Ovary (tissue), 9 donors: Measurements from ENCODE around the gene GALNT17. TPM values are rescaled to one million over a fixed set of nuclear protein-coding genes. Genes with fewer than 3 reads are reported as not detected.

ENCODE experiments used
- DNase-seq, 5 donors: peaks; one replicate each; pipeline ENCODE4 v3.0.0-alpha.2; 2019 to 2020
- H3K27ac ChIP-seq, 2 donors: fragments of 200-600 bp; one replicate each; pipeline versions ENCODE4 v1.5.1 to v1.8.0; 2019 to 2022
- H3K27me3 ChIP-seq: fragments of 200-600 bp; one replicate; pipeline ENCODE4 v1.8.0; 2022
- H3K36me3 ChIP-seq: fragments of 200-600 bp; sonication (generic); one replicate; pipeline ENCODE4 v1.5.1; 2019
- H3K4me1 ChIP-seq: one replicate; pipeline ENCODE4 v1.8.1; 2013; ENCODE audit warnings: mild to moderate bottlenecking, moderate library complexity; ENCODE audit not compliant: insufficient read depth
- H3K4me3 ChIP-seq: fragments of 200-600 bp; sonication (generic); one replicate; pipeline ENCODE4 v1.5.1; 2017
- H3K9me3 ChIP-seq, 2 donors: fragments of 200-600 bp in 1 of 2; sonication (generic) in 1 of 2; one replicate each; pipeline versions ENCODE4 v1.5.1 to v1.8.1; 2013 to 2019; ENCODE audit warnings: mild to moderate bottlenecking in 1 of 2, moderate library complexity in 1 of 2
- EP300 ChIP-seq: sonication (generic); formaldehyde crosslinking; IDR thresholded peaks from one replicate; pipeline ENCODE4 v1.6.1; 2017; ENCODE audit warnings: antibody characterized with exemption
- POLR2A ChIP-seq: fragments of 450-650 bp; IDR thresholded peaks from one replicate; pipeline ENCODE4 v1.6.1; 2017; ENCODE audit warnings: antibody characterized with exemption, mild to moderate bottlenecking, moderate library complexity
- WGBS, 3 donors: extraction: QIAGEN DNeasy Blood & Tissue Kit in 1 of 3; methylation state at CpG; one replicate each; pipeline versions ENCODE4 v1.1.5 to v1.1.7; 2013 to 2017; 5-methylcytosine and 5-hydroxymethylcytosine counted together
- intact Hi-C, 4 donors: fragments of 100-400 bp; cut with DNase I; formaldehyde crosslinking; loops; one replicate each; pipeline versions ENCODE4 v1.11.0 to v1.15.1; 2022 to 2023
- polyA plus RNA-seq, 2 donors: library from polyadenylated mRNA; stranded (reverse); fragments of 200-250 nt in 1 of 2; fragments of 350-450 nt in 1 of 2; fragmentation: Illumina TruSeq in 1 of 2; extraction: RNeasy Lipid Tissue Mini Kit (QIAGEN cat#74804) in 1 of 2; gene quantifications; one replicate each; pipeline ENCODE4 v1.2.3, GENCODE V29; 2013 to 2014
- total RNA-seq, 7 donors: library from RNA; depleted of rRNA in 2 of 7; stranded (reverse); fragments of >200 nt in 2 of 7; fragmentation: NEBNext Ultra II Directional in 3 of 7; extraction: Animal tissue kit (Norgen Biotek cat#: 25700) in 3 of 7; gene quantifications; one replicate each; pipeline versions ENCODE4 v1.1.0 to v1.2.4, GENCODE V29; 2016 to 2023
- TF ChIP-seq, protein P1 (sequence below), 3 donors: fragments of 450-650 bp in 2 of 3; fragments of 200-600 bp in 1 of 3; IDR thresholded peaks; one replicate each; pipeline versions ENCODE4 v1.5.1 to v1.8.0; 2016 to 2022; ENCODE audit warnings: antibody characterized with exemption in 3 of 3, mild to moderate bottlenecking in 1 of 3
- donor health status: DM: no; HTN: no; CAD: no; lungs with moderate emphysema.
- donor health status: DM: no; HTN: no; CAD: no.
- donor health status: Bipolar disorder and iron deficiency.
- donor health status: DM: yes; HTN: yes; CAD: no.
- donor health status: DM: no; HTN: no; CAD: no.
- donor health status: DM: yes; HTN: yes; CAD: no.

Gene GALNT17
- total and polyA plus RNA-seq, 9 donors = 13.4 to 90.1 (median 57.1) TPM

- intact Hi-C loops = no loop called here
- Histone ChIP-seq H3K36me3 (no peaks in the 10 kb centered on the region), H3K4me3 (no peak overlapping the region), H3K4me1 (no peaks in the 10 kb centered on the region), H3K27ac (no peak overlapping the region), H3K9me3 (no peaks in the 10 kb centered on the region), H3K27me3 (no peaks in the 10 kb centered on the region)
- WGBS, 3 donors = 90 to 97% (median 94%) methylated on average over 3 of the region's 3 CpGs
- DNase-seq = no peak
- no peak for TF ChIP-seq POLR2A
- TF ChIP-seq, protein P1, sequence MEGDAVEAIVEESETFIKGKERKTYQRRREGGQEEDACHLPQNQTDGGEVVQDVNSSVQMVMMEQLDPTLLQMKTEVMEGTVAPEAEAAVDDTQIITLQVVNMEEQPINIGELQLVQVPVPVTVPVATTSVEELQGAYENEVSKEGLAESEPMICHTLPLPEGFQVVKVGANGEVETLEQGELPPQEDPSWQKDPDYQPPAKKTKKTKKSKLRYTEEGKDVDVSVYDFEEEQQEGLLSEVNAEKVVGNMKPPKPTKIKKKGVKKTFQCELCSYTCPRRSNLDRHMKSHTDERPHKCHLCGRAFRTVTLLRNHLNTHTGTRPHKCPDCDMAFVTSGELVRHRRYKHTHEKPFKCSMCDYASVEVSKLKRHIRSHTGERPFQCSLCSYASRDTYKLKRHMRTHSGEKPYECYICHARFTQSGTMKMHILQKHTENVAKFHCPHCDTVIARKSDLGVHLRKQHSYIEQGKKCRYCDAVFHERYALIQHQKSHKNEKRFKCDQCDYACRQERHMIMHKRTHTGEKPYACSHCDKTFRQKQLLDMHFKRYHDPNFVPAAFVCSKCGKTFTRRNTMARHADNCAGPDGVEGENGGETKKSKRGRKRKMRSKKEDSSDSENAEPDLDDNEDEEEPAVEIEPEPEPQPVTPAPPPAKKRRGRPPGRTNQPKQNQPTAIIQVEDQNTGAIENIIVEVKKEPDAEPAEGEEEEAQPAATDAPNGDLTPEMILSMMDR (IDR thresholded peaks at IDR 0.05) = no peak
- TF ChIP-seq EP300 = no peak
Measured at GRCh38 chr7:71411475-71411874, 279.5 kb downstream of the GALNT17 start.

DNA sequence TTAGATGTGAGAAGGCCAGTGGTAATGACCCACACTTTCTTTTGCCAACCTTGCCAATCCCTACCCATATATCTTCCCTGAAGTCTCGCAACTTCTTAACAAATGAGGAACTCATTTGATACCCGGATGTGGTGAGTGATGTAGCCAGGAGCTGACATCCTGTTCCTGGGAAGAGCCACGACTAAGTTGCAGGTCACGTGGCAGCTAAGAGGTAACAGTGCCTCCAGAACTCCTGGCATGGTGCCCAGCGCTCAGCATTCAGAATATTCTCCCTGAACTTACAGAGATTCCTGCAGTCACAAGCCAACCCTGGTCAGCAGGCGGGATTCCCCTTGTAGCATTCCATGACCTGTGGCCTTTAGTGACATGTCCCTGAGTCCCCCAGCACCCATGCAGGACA is 282.5 kb downstream of the GALNT17 start:
- 80 to 84% (median 84%) methylated on average over 6 of the region's 6 CpGs for WGBS, 3 donors
- peak in 3 of 5 donors; percentile 30 to 40 (median 38) for DNase-seq
- Histone ChIP-seq H3K4me1 (no peaks in the 10 kb centered on the region), H3K27ac (no peak overlapping the region), H3K27me3 (no peaks in the 10 kb centered on the region), H3K4me3 (no peak overlapping the region), H3K36me3 (no peaks in the 10 kb centered on the region), H3K9me3 (no peaks in the 10 kb centered on the region)
- intact Hi-C loops = no loop called here
- TF ChIP-seq, protein P1 (IDR thresholded peaks at IDR 0.05) = no peak
- TF ChIP-seq EP300 (no peak), POLR2A (no peak)

- no peaks in the 10 kb centered on the region for H3K9me3 ChIP-seq
- no peak for TF ChIP-seq POLR2A
- TF ChIP-seq, protein P1 (IDR thresholded peaks at IDR 0.05) = no peak
- no peak for TF ChIP-seq EP300
- DNase-seq = no peak
- no peaks in the 10 kb centered on the region for H3K36me3 ChIP-seq
- H3K4me3 ChIP-seq = no peak overlapping the region
- H3K27me3 ChIP-seq = no peaks in the 10 kb centered on the region
- 85 to 87% (median 87%) methylated on average over 12 of the region's 12 CpGs for WGBS, 3 donors
- intact Hi-C loops = no loop called here
- H3K4me1 ChIP-seq = no peaks in the 10 kb centered on the region
- H3K27ac ChIP-seq = no peak overlapping the region
Measured at GRCh38 chr7:71419546-71420337, 287.8 kb downstream of the GALNT17 start.

GRCh38 chr7:71422104-71422503 is 290.2 kb downstream of the GALNT17 start:
- WGBS, 3 donors = 88 to 97% (median 93%) methylated on average over 2 of the region's 2 CpGs
- no peaks in the 10 kb centered on the region for H3K4me1 ChIP-seq
- H3K27me3 ChIP-seq = no peaks in the 10 kb centered on the region
- DNase-seq = no peak
- H3K4me3 ChIP-seq = no peak overlapping the region
- H3K36me3 ChIP-seq = no peaks in the 10 kb centered on the region
- intact Hi-C loops = no loop called here
- no peaks in the 10 kb centered on the region for H3K9me3 ChIP-seq
- no peak overlapping the region for H3K27ac ChIP-seq
- TF ChIP-seq POLR2A = no peak
- no peak for TF ChIP-seq EP300
- TF ChIP-seq, protein P1 (IDR thresholded peaks at IDR 0.05) = no peak
